Lung (tissue), 12 donors: ENCODE results near the gene ARPIN. TPM values are rescaled to one million over a fixed set of nuclear protein-coding genes. Genes with fewer than 3 reads are reported as not detected.
A peak's percentile ranks its signal among the peaks of the same experiment; 100 is the strongest.

Experiments
- ATAC-seq: fragments of 200-7000 bp; cut with Tn5 transposase; one replicate; pipeline ENCODE4 v1.9.1; 2020; ENCODE audit warnings: moderate number of reproducible peaks; ENCODE audit not compliant: insufficient read depth, low FRiP score
- DNase-seq, 3 donors: peaks; one replicate each; pipeline ENCODE4 v3.0.0-alpha.2; 2013 to 2017
- H3K27ac ChIP-seq, 2 donors: one replicate each; pipeline ENCODE4 v1.5.1; 2013; ENCODE audit warnings: mild to moderate bottlenecking in 2 of 2, moderate library complexity in 2 of 2, control low read depth in 1 of 2, inconsistent platforms in 1 of 2, low read depth in 1 of 2, low read length in 1 of 2
- H3K27me3 ChIP-seq, 3 donors: one replicate each; pipeline ENCODE4 v1.5.1; 2013; ENCODE audit warnings: low read length in 2 of 3; ENCODE audit not compliant: control insufficient read depth in 3 of 3, insufficient read depth in 3 of 3
- H3K36me3 ChIP-seq, 4 donors: one replicate each; pipeline ENCODE4 v1.5.1; 2013; ENCODE audit warnings: low read length in 4 of 4, mild to moderate bottlenecking in 1 of 4, moderate library complexity in 1 of 4; ENCODE audit not compliant: control insufficient read depth in 4 of 4, insufficient read depth in 4 of 4
- H3K4me1 ChIP-seq, 5 donors: one replicate each; pipeline ENCODE4 v1.5.1; 2013; ENCODE audit warnings: low read length in 5 of 5, mild to moderate bottlenecking in 2 of 5, moderate library complexity in 1 of 5; ENCODE audit not compliant: control insufficient read depth in 5 of 5, insufficient read depth in 5 of 5
- H3K4me3 ChIP-seq: one replicate; pipeline ENCODE4 v1.5.1; 2013; ENCODE audit warnings: mild to moderate bottlenecking, control low read depth, moderate library complexity
- H3K9ac ChIP-seq, 2 donors: one replicate each; pipeline ENCODE4 v1.5.1; 2013; ENCODE audit warnings: low read length in 2 of 2, control low read depth in 1 of 2; ENCODE audit not compliant: insufficient read depth in 1 of 2
- H3K9me3 ChIP-seq, 4 donors: one replicate each; pipeline ENCODE4 v1.5.1; 2013; ENCODE audit warnings: low read length in 3 of 4, mild to moderate bottlenecking in 1 of 4, moderate library complexity in 1 of 4; ENCODE audit not compliant: control insufficient read depth in 4 of 4, insufficient read depth in 3 of 4
- CTCF ChIP-seq: IDR thresholded peaks from 2 replicates; pipeline ENCODE4 v1.5.1; 2012; ENCODE audit warnings: mild to moderate bottlenecking; ENCODE audit errors: control extremely low read depth, extremely low read depth
- WGBS, 2 donors: extraction: QIAGEN DNeasy Blood & Tissue Kit; methylation state at CpG; one replicate each; pipeline ENCODE4 v1.1.7; 2013; 5-methylcytosine and 5-hydroxymethylcytosine counted together
- polyA plus RNA-seq, 2 donors: library from polyadenylated mRNA; stranded (reverse); fragments of 200-250 nt; gene quantifications; one replicate each; pipeline ENCODE4 v1.2.1, GENCODE V29; 2013
- total RNA-seq, 2 donors: library from RNA; depleted of rRNA in 1 of 2; stranded (reverse); fragments of >200 nt in 1 of 2; gene quantifications; one replicate each; pipeline ENCODE4 v1.2.1, GENCODE V29; 2014 to 2021
- donor health status: control.
- donor health status: control.
- donor health status: Bipolar disorder and iron deficiency.
- donor health status: healthy.
- donor health status: DM: yes; HTN: yes; CAD: no.

ARPIN gene
- total and polyA plus RNA-seq, 4 donors: 9.0 to 28.5 (median 18.7) TPM

- Histone ChIP-seq H3K27ac (no peak overlapping the region), H3K4me3 (no peak overlapping the region), H3K36me3 (peaks cover 6 to 28% (median 11%) of the 10 kb centered on the region in 4 donors), H3K27me3 (no peaks in the 10 kb centered on the region), H3K4me1 (no peaks in the 10 kb centered on the region), H3K9ac (no peak overlapping the region), H3K9me3 (peaks cover 0 to 1% (median 0%) of the 10 kb centered on the region in 4 donors)
- no peak for TF ChIP-seq CTCF
- ATAC-seq (no peak), DNase-seq (no peak)
- WGBS, 2 donors: 91 to 99% methylated on average over 3 of the region's 3 CpGs
These were observed 12.7 kb downstream of the ARPIN start for GRCh38 chr15:89899951-89900567.

GRCh38 chr15:89899295-89899945 is 13.3 kb downstream of the ARPIN start:
- no peak for ATAC-seq
- Histone ChIP-seq H3K36me3 (peaks cover 6 to 25% (median 9%) of the 10 kb centered on the region in 4 donors), H3K9me3 (peaks cover 0 to 1% (median 0%) of the 10 kb centered on the region in 4 donors), H3K9ac (no peak overlapping the region), H3K4me3 (no peak overlapping the region), H3K4me1 (no peaks in the 10 kb centered on the region), H3K27me3 (no peaks in the 10 kb centered on the region), H3K27ac (no peak overlapping the region)
- DNase-seq: no peak
- no peak for TF ChIP-seq CTCF
- 80 to 94% methylated on average over 12 of the region's 12 CpGs for WGBS, 2 donors

GRCh38 chr15:89898614-89899294 is 14.0 kb downstream of the ARPIN start:
- Histone ChIP-seq H3K27ac (no peak overlapping the region), H3K4me1 (no peaks in the 10 kb centered on the region), H3K27me3 (no peaks in the 10 kb centered on the region), H3K4me3 (no peak overlapping the region), H3K36me3 (peaks cover 2 to 21% (median 7%) of the 10 kb centered on the region in 4 donors), H3K9ac (no peak overlapping the region), H3K9me3 (peaks cover 0 to 1% (median 0%) of the 10 kb centered on the region in 4 donors)
- peak; percentile 40 for TF ChIP-seq CTCF
- no peak for ATAC-seq
- peak in 2 of 3 donors; percentile 12 to 35 for DNase-seq
- 82 to 83% methylated on average over 7 of the region's 7 CpGs for whole genome bisulfite sequencing, 2 donors
